H7 (cell line): ENCODE measurements around the gene CNKSR3. TPM values are rescaled to one million over a fixed set of nuclear protein-coding genes. Genes with fewer than 3 reads are reported as not detected.

Source experiments
- DNase-seq: peaks from one replicate; pipeline ENCODE4 v3.0.0; 2012
- H3K27me3 ChIP-seq: 2 replicates; pipeline ENCODE4 v1.6.0; 2011; ENCODE audit warnings: mild to moderate bottlenecking, low read length; ENCODE audit not compliant: control insufficient read depth, insufficient read depth
- H3K36me3 ChIP-seq: replicated peaks from 2 replicates; pipeline ENCODE4 v1.5.1; 2011; ENCODE audit warnings: low read length; ENCODE audit not compliant: control insufficient read depth, insufficient read depth
- H3K4me3 ChIP-seq: 2 replicates; pipeline ENCODE4 v1.5.1; 2011; ENCODE audit warnings: low read depth, mild to moderate bottlenecking, control low read depth, low read length, moderate library complexity; ENCODE audit not compliant: insufficient read depth
- total RNA-seq: library from RNA; depleted of rRNA; stranded (reverse); fragments of >200 nt; shearing (Covaris generic); gene quantifications from 2 replicates; pipeline ENCODE4 v1.2.3, GENCODE V29; 2014

CNKSR3 gene
- total RNA-seq, 1 experiment from 2014 or later = 8.8 TPM

DNA sequence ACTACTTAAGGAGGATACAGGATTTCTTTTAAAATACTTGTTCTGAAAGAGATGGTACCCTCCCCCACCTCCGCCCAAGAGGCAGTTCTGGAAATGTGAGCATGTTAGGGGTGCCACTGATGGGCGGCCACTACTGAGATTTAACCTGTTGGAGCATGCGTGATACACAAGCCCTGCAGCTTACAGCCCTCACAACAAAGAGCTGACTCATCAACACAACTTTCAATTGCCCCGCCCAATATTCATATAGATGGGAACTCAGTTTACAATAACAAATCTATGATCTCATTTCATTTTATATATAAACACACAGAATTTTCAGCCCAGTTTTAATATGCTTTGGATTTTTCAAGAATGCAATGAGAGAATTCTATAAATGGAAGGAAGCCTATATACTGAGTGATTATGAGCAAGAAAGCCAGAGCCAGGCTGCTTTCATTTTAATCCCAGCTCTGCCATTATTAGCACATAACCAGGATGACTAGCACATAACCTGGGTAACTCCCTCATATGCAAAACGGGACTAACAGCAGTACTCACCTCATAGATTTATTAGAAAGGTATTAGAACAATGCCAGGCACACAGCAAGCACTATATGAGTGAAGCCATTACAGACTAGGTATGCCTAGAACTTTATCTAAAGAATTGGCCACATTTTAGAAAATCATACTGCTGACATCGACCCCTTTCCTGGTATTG is 108.3 kb downstream of the CNKSR3 start:
- no peak for DNase-seq
- H3K36me3 ChIP-seq = no peaks in the 10 kb centered on the region
- H3K4me3 ChIP-seq = no peak overlapping the region
- no peaks in the 10 kb centered on the region for H3K27me3 ChIP-seq

- DNase-seq = no peak
- Histone ChIP-seq H3K4me3 (no peak overlapping the region), H3K27me3 (no peaks in the 10 kb centered on the region), H3K36me3 (no peaks in the 10 kb centered on the region)
Observed at GRCh38 chr6:154399097-154399496, 111.4 kb downstream of the CNKSR3 start.

- Histone ChIP-seq H3K27me3 (no peaks in the 10 kb centered on the region), H3K4me3 (no peak overlapping the region), H3K36me3 (no peaks in the 10 kb centered on the region)
- no peak for DNase-seq
Observed at GRCh38 chr6:154397491-154398195, 112.8 kb downstream of the CNKSR3 start.

DNA sequence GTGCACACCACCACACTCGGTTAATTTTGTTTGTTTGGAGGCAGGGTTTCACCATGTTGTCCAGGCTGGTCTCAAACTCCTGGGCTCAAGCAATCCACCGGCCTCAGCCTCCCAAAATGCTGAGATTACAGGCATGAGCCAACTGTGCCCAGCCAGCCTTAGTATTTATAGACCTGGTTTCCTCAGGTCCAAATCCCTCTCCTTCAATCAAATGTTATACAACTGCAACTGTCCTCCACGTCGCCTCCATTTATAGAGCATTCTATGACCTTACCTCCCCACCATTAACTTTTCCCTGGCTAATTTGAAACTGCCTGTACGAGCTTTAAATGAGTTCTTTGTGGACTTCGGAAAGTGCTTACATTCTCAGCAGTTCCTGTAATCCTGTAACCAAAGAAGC is 114.6 kb downstream of the CNKSR3 start:
- Histone ChIP-seq H3K36me3 (no peaks in the 10 kb centered on the region), H3K27me3 (no peaks in the 10 kb centered on the region), H3K4me3 (no peak overlapping the region)
- DNase-seq = no peak

- Histone ChIP-seq H3K4me3 (no peak overlapping the region), H3K27me3 (no peaks in the 10 kb centered on the region), H3K36me3 (no peaks in the 10 kb centered on the region)
- no peak for DNase-seq
Observed at GRCh38 chr6:154395316-154395715, 115.2 kb downstream of the CNKSR3 start.

GRCh38 chr6:154394571-154394970 is 115.9 kb downstream of the CNKSR3 start:
- Histone ChIP-seq H3K36me3 (no peaks in the 10 kb centered on the region), H3K4me3 (no peak overlapping the region), H3K27me3 (no peaks in the 10 kb centered on the region)
- DNase-seq = no peak

DNA sequence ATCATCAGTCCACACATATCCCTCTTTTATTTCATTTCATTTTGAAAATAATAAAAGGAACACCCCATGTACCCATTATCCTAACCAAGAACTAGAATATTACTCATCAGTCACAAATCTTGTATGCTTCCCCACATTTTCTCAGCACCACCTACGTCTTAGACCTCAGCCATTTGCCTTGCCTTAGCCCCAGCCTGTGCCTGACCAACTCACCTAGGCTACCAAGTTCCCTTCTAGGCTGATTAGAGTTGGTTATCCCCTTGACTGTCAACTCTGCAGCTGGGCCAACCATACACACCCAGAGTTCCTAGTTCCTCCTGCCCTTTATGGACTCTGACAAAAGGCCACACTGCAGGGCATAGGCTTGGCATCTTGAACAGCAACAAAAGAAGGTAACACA is 120.5 kb downstream of the CNKSR3 start:
- no peak overlapping the region for H3K4me3 ChIP-seq
- no peaks in the 10 kb centered on the region for H3K27me3 ChIP-seq
- no peak for DNase-seq
- no peaks in the 10 kb centered on the region for H3K36me3 ChIP-seq

DNA sequence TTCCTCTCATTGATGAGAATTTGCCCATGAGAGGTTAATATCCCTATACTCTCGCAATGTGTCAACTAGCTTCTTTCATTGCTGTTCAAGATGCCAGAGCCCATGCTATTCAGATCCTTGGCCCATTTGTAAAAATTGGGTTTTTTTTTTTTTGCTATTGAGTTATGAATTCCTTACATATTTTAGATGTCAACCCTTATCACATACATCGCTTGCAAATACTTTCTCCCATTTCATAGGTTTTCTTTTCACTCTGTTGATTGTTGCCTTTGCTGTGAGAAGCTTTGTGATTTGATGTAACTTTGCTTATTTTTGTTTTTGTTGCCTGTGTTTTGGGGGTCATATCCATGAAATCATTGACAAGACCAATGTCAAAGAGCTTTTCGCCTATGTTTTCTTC is 121.7 kb downstream of the CNKSR3 start:
- Histone ChIP-seq H3K36me3 (no peaks in the 10 kb centered on the region), H3K27me3 (no peaks in the 10 kb centered on the region), H3K4me3 (no peak overlapping the region)
- no peak for DNase-seq

DNA sequence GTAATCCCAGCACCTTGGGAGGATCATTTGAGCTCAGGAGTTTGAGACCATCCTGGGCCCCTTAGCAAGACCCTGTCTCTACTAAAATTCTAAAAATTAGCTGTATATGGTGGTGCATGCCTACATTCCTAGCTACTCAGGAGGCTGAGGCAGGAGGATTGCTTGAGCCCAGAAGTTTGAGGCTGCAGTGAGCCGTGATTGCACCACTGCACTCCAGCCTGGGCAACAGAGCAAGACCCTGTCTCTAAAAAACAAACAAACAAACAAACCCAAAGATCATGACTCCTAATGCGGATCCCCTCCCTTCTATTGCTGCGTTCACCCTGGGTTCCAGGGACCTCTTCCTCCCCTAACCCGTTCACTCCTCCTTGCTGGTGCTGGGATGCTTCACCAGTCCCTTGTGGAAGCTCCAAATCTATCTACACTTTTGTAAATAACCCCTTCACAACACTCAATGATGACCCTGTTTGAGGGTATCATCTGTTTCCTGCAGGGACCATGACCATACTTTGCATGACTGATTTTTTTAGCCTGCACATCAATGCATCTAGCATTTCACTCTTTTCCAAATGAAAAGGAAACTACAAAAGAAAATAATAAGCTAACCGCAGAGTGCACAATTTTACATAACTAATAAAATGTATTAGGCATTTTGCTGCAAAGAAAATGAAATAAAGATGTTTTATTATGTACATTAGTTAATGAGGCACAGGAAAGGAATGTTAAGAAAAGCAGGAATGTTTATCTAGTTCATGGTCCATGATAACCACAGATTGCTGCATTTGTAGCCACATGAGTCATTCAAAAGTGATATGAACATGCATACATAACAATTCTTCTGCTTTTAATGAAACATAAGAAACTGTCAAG is 123.4 kb downstream of the CNKSR3 start:
- H3K27me3 ChIP-seq = no peaks in the 10 kb centered on the region
- no peaks in the 10 kb centered on the region for H3K36me3 ChIP-seq
- no peak for DNase-seq
- no peak overlapping the region for H3K4me3 ChIP-seq

- no peaks in the 10 kb centered on the region for H3K36me3 ChIP-seq
- no peaks in the 10 kb centered on the region for H3K27me3 ChIP-seq
- no peak for DNase-seq
- H3K4me3 ChIP-seq = no peak overlapping the region
Observed at GRCh38 chr6:154384191-154384590, 126.3 kb downstream of the CNKSR3 start.

GRCh38 chr6:154383273-154383672 is 127.2 kb downstream of the CNKSR3 start:
- no peaks in the 10 kb centered on the region for H3K36me3 ChIP-seq
- H3K4me3 ChIP-seq = no peak overlapping the region
- no peaks in the 10 kb centered on the region for H3K27me3 ChIP-seq
- DNase-seq = no peak

DNA sequence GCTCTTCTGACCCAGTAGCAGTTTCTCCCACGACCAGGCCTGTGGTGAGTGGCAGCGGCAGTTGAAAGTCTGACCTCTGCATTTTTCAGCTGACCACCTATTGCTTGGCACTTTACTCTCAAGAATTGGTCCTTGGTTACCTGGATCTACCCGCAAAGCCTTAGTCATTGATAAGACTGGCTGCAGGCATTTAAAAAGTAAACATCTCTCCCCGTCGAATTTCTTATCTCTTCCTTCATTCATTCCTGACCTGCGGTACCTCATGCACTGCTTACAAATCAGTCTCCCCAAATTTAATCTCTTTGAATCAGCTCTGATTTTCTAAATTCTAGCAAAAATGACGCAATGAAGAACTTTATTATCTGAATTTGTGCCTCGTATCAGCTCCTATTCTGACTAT is 127.7 kb downstream of the CNKSR3 start:
- DNase-seq = no peak

GRCh38 chr6:154381548-154381947 is 128.9 kb downstream of the CNKSR3 start:
- no peaks in the 10 kb centered on the region for H3K36me3 ChIP-seq
- H3K27me3 ChIP-seq = no peaks in the 10 kb centered on the region
- no peak overlapping the region for H3K4me3 ChIP-seq
- no peak for DNase-seq

More for the DNA sequence above, 127.7 kb downstream of the CNKSR3 start:
- Histone ChIP-seq H3K36me3 (no peaks in the 10 kb centered on the region), H3K27me3 (no peaks in the 10 kb centered on the region), H3K4me3 (no peak overlapping the region)

GRCh38 chr6:154380741-154381140 is 129.7 kb downstream of the CNKSR3 start:
- DNase-seq = no peak
- H3K4me3 ChIP-seq = no peak overlapping the region
- H3K27me3 ChIP-seq = no peaks in the 10 kb centered on the region
- no peaks in the 10 kb centered on the region for H3K36me3 ChIP-seq

- Histone ChIP-seq H3K4me3 (no peak overlapping the region), H3K27me3 (no peaks in the 10 kb centered on the region), H3K36me3 (no peaks in the 10 kb centered on the region)
- no peak for DNase-seq
Observed at GRCh38 chr6:154379585-154379984, 130.9 kb downstream of the CNKSR3 start.
